ENCODE measurements around the gene NKAPD1. TPM values are rescaled to one million over a fixed set of nuclear protein-coding genes. Genes with fewer than 3 reads are reported as not detected.

Gene NKAPD1
- total and polyA plus RNA-seq, 9 of the 15 experiments (the other 6 are each of a cell fraction or from before 2014, with no cell fraction given), result 14.1 to 73.5 (median 29.3) TPM

GRCh38 chr11:112024773-112025678, 49.1 kb upstream of the NKAPD1 start, which contains the start of gene DLAT (continued):
- TF ChIP-seq MGA (IDR thresholded peaks at IDR 0.05) (peak; percentile 84), AFF1 (IDR thresholded peaks at IDR 0.05; ENCODE audit: low read depth in 1 of 2, partially characterized antibody in 2 of 2) (peak; percentile 11 to 62), RBBP5 (IDR thresholded peaks at IDR 0.05; ENCODE audit: borderline replicate concordance, insufficient read depth, low read length, poor library complexity, severe bottlenecking) (peak; percentile 93), ZBTB11 (CRISPR knock-in tag; IDR thresholded peaks at IDR 0.05) (peak in 1 of 3 experiments; percentile 89; a peak in 2 of 6 replicates)
